ENCODE data around the gene PAMR1. TPM values are rescaled to one million over a fixed set of nuclear protein-coding genes. Genes with fewer than 3 reads are reported as not detected.

Gene PAMR1
- total and polyA plus RNA-seq, 2 donors from 2014 or later: 2.2 to 2.4 TPM

DNA sequence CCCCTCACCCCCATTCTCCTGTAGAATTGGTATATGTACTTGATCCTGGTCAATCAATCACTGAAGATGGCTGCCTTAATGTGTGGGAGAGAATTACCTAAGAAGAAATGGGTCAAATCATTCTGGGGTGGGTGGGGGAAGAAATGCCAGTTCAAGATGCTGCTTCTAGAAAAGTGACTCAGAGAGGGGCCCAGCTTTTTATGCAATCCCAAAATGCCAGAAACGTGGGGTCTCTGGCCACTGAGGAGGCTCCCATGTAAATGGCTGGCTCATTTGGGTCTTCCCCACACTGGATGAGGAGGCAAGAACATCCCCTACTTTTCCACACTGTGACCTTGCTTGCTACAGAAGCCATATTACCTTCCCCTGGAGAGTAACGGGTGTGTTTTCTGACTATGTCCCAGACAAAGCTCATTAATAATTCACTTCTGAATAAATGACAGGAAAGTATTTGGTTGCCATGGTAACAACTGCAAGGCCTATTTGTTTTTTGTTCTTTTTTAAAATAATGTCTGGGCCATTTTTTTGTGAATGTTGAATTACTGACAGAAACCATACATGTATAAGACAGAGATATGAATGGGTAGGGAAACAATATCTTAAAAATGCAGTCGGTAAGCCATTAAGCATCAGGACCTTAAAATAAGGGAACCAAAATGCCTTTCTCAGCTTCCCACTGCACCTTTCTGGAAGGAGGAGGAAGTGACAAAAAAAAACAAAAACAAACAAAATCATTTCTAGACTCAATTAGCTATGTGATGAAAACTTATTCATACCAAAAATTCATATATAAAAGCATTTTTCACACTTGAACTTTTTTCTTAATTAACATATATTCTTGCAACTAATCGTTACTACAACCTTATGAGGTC lies 138.1 kb downstream of the PAMR1 start:
- FAIRE-seq (no peak), DNase-seq (no peak)
- Histone ChIP-seq H3K27ac (ENCODE audit: low read depth in 2 of 2, low read length in 2 of 2) (no peak overlapping the region), H3K27me3 (ENCODE audit: control insufficient read depth, insufficient read depth, low read length) (no peaks in the 10 kb centered on the region), H3K4me3 (ENCODE audit: low read length in 3 of 3) (no peak overlapping the region), H3K9me3 (ENCODE audit: control insufficient read depth in 2 of 3, insufficient read depth in 1 of 3, low read length in 3 of 3) (no peaks in the 10 kb centered on the region), H3K9ac (ENCODE audit: low read length in 3 of 3) (no peak overlapping the region), H3K36me3 (ENCODE audit: control insufficient read depth in 2 of 3, insufficient read depth in 3 of 3, low read length in 3 of 3) (no peaks in the 10 kb centered on the region), H3K4me1 (ENCODE audit: control insufficient read depth in 2 of 3, insufficient read depth in 2 of 3, low read depth in 1 of 3, low read length in 3 of 3) (no peaks in the 10 kb centered on the region)
- TF ChIP-seq, protein P1, sequence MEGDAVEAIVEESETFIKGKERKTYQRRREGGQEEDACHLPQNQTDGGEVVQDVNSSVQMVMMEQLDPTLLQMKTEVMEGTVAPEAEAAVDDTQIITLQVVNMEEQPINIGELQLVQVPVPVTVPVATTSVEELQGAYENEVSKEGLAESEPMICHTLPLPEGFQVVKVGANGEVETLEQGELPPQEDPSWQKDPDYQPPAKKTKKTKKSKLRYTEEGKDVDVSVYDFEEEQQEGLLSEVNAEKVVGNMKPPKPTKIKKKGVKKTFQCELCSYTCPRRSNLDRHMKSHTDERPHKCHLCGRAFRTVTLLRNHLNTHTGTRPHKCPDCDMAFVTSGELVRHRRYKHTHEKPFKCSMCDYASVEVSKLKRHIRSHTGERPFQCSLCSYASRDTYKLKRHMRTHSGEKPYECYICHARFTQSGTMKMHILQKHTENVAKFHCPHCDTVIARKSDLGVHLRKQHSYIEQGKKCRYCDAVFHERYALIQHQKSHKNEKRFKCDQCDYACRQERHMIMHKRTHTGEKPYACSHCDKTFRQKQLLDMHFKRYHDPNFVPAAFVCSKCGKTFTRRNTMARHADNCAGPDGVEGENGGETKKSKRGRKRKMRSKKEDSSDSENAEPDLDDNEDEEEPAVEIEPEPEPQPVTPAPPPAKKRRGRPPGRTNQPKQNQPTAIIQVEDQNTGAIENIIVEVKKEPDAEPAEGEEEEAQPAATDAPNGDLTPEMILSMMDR (IDR thresholded peaks at IDR 0.05; ENCODE audit: borderline replicate concordance, extremely low read depth, insufficient read depth): no peak
- intact Hi-C loops (cut with DNase I): no loop called here

DNA sequence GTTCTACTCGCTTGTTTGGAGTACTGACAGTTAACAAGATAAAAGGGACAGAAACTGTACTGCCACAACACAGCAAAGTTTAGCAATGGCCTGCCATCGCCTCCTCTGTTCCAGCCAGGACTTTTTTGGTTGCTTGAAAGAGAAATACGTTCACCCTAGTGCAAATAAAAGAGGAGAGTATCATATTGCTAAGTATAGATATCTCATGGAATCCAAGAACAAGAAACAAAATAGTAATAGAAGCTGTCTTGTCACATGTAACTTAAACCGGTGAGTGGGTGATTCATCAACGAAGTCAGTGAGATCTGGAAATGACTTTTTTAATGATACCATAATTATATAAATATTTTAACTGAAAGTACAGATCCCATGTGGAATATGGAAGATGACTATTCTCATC lies 141.5 kb downstream of the PAMR1 start:
- DNase-seq (no peak), FAIRE-seq (no peak)
- Histone ChIP-seq H3K27ac (ENCODE audit: low read depth in 2 of 2, low read length in 2 of 2) (no peak overlapping the region), H3K4me1 (ENCODE audit: control insufficient read depth in 2 of 3, insufficient read depth in 2 of 3, low read depth in 1 of 3, low read length in 3 of 3) (no peaks in the 10 kb centered on the region), H3K9me3 (ENCODE audit: control insufficient read depth in 2 of 3, insufficient read depth in 1 of 3, low read length in 3 of 3) (no peaks in the 10 kb centered on the region), H3K4me3 (ENCODE audit: low read length in 3 of 3) (no peak overlapping the region), H3K36me3 (ENCODE audit: control insufficient read depth in 2 of 3, insufficient read depth in 3 of 3, low read length in 3 of 3) (no peaks in the 10 kb centered on the region), H3K27me3 (ENCODE audit: control insufficient read depth, insufficient read depth, low read length) (no peaks in the 10 kb centered on the region), H3K9ac (ENCODE audit: low read length in 3 of 3) (no peak overlapping the region)
- TF ChIP-seq, protein P1 (IDR thresholded peaks at IDR 0.05; ENCODE audit: borderline replicate concordance, extremely low read depth, insufficient read depth): no peak
- intact Hi-C loops (cut with DNase I): no loop called here

Other genes starting within 250 kb of the PAMR1 start
- gene SLC1A2, start 106.1 kb downstream of the PAMR1 start, total RNA-seq: 0.28 TPM
- gene SLC1A2, start 106.1 kb downstream of the PAMR1 start, polyA plus RNA-seq (ENCODE audit: insufficient read depth, low read depth, low replicate concordance): 0.11 TPM
- 7.9 TPM for gene FJX1, start 92.8 kb upstream of the PAMR1 start, total RNA-seq
- 4.2 TPM for gene FJX1, start 92.8 kb upstream of the PAMR1 start, polyA plus RNA-seq (ENCODE audit: insufficient read depth, low read depth, low replicate concordance)
- gene TRIM44, start 137.2 kb upstream of the PAMR1 start, total RNA-seq: 88.9 TPM
- gene TRIM44, start 137.2 kb upstream of the PAMR1 start, polyA plus RNA-seq (ENCODE audit: insufficient read depth, low read depth, low replicate concordance): 14.5 TPM